Measurements from ENCODE around the gene GABRG3. TPM values are rescaled to one million over a fixed set of nuclear protein-coding genes. Genes with fewer than 3 reads are reported as not detected.

Gene GABRG3
- total and polyA plus RNA-seq, 9 of the 15 experiments (the other 6 are each of a cell fraction or from before 2014, with no cell fraction given), result 4.0 to 15.1 (median 11.2) TPM

DNA sequence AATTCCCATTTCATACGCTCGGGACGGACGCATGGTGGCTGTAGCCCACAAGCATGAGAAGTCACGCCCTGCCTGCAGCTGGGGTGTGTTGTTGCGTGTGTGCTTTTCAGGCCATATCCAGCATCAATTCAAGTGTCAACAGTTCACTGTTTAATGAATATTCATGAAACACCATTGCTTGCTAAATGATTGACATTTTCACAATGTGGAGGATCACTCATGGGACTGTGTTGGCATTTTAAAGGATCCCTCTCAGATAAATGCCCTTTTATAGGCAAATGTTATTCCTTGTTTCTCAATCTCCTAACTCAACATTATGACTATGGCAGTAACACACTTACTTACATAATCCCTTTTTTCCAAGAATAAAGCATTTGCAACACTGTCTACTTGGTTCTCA lies 511.3 kb downstream of the GABRG3 start (continued):
- TF ChIP-seq MTA3 (IDR thresholded peaks at IDR 0.05; ENCODE audit: borderline replicate concordance), result no peak
- no peak for TF ChIP-seq MBD1 (CRISPR knock-in tag; IDR thresholded peaks at IDR 0.05)
- TF ChIP-seq FOS (IDR thresholded peaks at IDR 0.05; ENCODE audit: extremely low read depth, insufficient read length), result no peak
- no peak for TF ChIP-seq ZFPM2 (CRISPR knock-in tag; IDR thresholded peaks at IDR 0.05)
- no peak for TF ChIP-seq ZFP91 (CRISPR knock-in tag; IDR thresholded peaks at IDR 0.05)
- TF ChIP-seq MCM5 (IDR thresholded peaks at IDR 0.05; ENCODE audit: low read depth), result no peak

GRCh38 chr15:27483124-27483523 lies 512.1 kb downstream of the GABRG3 start:
- no TSS peak for BruUV-seq (replicated peaks)
- POLR2A ChIA-PET, result no interaction called here
- no peaks in the 10 kb centered on the region for H3K9me3 ChIP-seq (replicated peaks; ENCODE audit: control insufficient read depth, insufficient read depth, low read depth, low read length)
- H3K4me2 ChIP-seq (ENCODE audit: insufficient read depth, low read length), result no peak overlapping the region
- H3K79me2 ChIP-seq (ENCODE audit: control insufficient read depth, insufficient read depth, low read length), result no peaks in the 10 kb centered on the region
- H3K4me3 ChIP-seq, result no peak overlapping the region
- FAIRE-seq, result no peak
- in situ Hi-C loops (cut with MboI), result no loop called here
- no peak overlapping the region for H3K9ac ChIP-seq (ENCODE audit: insufficient read depth in 1 of 2, low read depth in 2 of 2, low read length in 2 of 2)
- no peaks in the 10 kb centered on the region for H4K20me1 ChIP-seq (replicated peaks; ENCODE audit: control insufficient read depth, insufficient read depth, low read length)
- WGBS (ENCODE audit: insufficient coverage, low coverage, missing lambda C conversion rate), result 66% methylated on average over 6 of the region's 6 CpGs
- no peaks in the 10 kb centered on the region for H3K9me1 ChIP-seq (ENCODE audit: control insufficient read depth, insufficient read depth, low read length)
- no peaks in the 10 kb centered on the region for H3K27me3 ChIP-seq (ENCODE audit: control insufficient read depth in 2 of 2, insufficient read depth in 2 of 2, low read length in 2 of 2)
- no peaks in the 10 kb centered on the region for H3K36me3 ChIP-seq (ENCODE audit: control insufficient read depth, insufficient read depth, low read length)
- intact Hi-C loops (cut with micrococcal nuclease), result no loop called here
- H3K27ac ChIP-seq (ENCODE audit: extremely low read depth, low read depth, low read length), result no peak overlapping the region
- DNase-seq (ENCODE audit: extremely low read depth in 1 of 4, low spot score in 3 of 4), result no peak
- no peak for ATAC-seq
- CTCF ChIA-PET (ENCODE audit: low intra/inter-chr PET ratio), result no interaction called here
- no peak overlapping the region for H2AFZ ChIP-seq (ENCODE audit: low read depth, low read length)
- no peaks in the 10 kb centered on the region for H3K4me1 ChIP-seq (replicated peaks in 1 of 2; ENCODE audit: control insufficient read depth in 2 of 2, insufficient read depth in 2 of 2, low read length in 2 of 2)
- no peak for TF ChIP-seq TFAP4 (CRISPR knock-in tag; IDR thresholded peaks at IDR 0.05; ENCODE audit: borderline replicate concordance)
- TF ChIP-seq TOE1 (IDR thresholded peaks at IDR 0.05; ENCODE audit: borderline replicate concordance), result no peak
- no peak for TF ChIP-seq TOE1 (CRISPR knock-in tag; IDR thresholded peaks at IDR 0.05; ENCODE audit: borderline replicate concordance, low read depth)
- TF ChIP-seq KLF13 (tag; IDR thresholded peaks at IDR 0.05; ENCODE audit: borderline replicate concordance, low read depth), result no peak
- TF ChIP-seq, protein P1, sequence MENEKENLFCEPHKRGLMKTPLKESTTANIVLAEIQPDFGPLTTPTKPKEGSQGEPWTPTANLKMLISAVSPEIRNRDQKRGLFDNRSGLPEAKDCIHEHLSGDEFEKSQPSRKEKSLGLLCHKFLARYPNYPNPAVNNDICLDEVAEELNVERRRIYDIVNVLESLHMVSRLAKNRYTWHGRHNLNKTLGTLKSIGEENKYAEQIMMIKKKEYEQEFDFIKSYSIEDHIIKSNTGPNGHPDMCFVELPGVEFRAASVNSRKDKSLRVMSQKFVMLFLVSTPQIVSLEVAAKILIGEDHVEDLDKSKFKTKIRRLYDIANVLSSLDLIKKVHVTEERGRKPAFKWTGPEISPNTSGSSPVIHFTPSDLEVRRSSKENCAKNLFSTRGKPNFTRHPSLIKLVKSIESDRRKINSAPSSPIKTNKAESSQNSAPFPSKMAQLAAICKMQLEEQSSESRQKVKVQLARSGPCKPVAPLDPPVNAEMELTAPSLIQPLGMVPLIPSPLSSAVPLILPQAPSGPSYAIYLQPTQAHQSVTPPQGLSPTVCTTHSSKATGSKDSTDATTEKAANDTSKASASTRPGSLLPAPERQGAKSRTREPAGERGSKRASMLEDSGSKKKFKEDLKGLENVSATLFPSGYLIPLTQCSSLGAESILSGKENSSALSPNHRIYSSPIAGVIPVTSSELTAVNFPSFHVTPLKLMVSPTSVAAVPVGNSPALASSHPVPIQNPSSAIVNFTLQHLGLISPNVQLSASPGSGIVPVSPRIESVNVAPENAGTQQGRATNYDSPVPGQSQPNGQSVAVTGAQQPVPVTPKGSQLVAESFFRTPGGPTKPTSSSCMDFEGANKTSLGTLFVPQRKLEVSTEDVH (IDR thresholded peaks at IDR 0.05; ENCODE audit: low read depth, partially characterized antibody), result no peak
- no peak for TF ChIP-seq LCOR (CRISPR knock-in tag; IDR thresholded peaks at IDR 0.05)
- no peak for TF ChIP-seq ZNF384 (IDR thresholded peaks at IDR 0.05; ENCODE audit: low read depth, low read length)
- no peak for TF ChIP-seq ZNF785 (CRISPR knock-in tag; IDR thresholded peaks at IDR 0.05)
- no peak for TF ChIP-seq KLF6 (CRISPR knock-in tag; IDR thresholded peaks at IDR 0.05; ENCODE audit: borderline replicate concordance)
- TF ChIP-seq ZNF77 (CRISPR knock-in tag; IDR thresholded peaks at IDR 0.05), result no peak

Data from K562 (cell line).